Stimulated activated CD8-positive, alpha-beta memory T cell treated with anti-CD3 and anti-CD28 coated beads, Interleukin-2, amount 100 ng/mL, for 1 hour (primary cell): Measurements from ENCODE around the gene ZNF425.
"Not testable (repeated sequence)": the region's sequence is repeated elsewhere in the genome, so short reads cannot be mapped to it uniquely, and the experiment has no call there.

Experiments used
- DNase-seq, 2 donors: peaks; one replicate each; pipeline ENCODE4 v3.0.0-alpha.2; 2020; ENCODE audit warnings: low read depth in 2 of 2

ZNF425 gene

DNA sequence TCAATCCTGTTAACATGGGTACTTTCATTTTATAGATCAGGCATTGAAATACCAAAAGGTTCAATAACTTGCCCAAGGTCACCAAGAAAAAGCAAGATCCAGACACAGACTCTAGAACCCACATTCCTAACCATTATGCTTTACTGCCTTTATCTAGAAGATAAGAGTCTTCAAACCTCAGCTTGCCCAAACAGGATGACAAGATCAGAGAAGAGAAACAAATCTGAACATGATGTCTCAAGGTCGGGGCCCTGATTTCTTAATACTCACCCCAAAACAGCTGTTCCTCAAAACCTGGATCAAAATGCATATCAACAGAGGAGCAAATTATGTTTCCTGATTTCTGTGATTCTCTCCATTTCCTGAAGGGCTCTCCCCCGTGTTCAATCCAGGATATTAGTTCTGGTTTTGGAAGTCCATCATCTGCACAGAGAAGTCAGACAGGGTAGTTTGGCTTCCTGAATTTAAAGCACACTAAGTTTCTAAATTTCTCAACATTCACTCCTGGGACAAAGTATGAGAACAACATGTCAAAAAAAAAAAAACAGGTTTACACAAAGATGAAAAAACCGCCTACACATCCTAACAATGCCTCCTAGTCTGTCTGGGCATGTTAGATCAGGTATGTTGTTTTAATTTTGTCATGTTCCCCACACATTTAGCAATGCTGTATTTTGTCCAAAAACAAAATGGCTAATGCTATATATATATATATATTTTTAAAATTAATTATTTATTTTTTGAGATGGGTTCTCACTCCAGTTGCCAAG is 51.8 kb downstream of the ZNF425 start:
- no peak for DNase-seq

DNA sequence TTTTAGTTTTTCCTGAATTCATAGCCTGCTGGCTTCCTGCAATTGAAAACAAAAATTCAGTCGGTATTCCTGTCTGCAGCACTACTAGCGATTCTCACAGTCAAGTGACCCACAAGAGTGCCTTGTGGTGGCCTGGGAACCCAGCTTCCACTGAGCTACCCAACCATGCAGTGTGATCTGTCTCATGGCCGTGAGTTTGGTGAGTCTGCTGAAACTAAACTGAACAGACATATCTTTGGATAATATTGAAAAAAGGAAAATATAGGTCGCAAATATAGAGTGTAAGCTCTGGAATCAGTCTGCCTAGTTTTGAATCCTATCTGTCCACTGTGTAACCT is 53.7 kb downstream of the ZNF425 start:
- no peak for DNase-seq

DNA sequence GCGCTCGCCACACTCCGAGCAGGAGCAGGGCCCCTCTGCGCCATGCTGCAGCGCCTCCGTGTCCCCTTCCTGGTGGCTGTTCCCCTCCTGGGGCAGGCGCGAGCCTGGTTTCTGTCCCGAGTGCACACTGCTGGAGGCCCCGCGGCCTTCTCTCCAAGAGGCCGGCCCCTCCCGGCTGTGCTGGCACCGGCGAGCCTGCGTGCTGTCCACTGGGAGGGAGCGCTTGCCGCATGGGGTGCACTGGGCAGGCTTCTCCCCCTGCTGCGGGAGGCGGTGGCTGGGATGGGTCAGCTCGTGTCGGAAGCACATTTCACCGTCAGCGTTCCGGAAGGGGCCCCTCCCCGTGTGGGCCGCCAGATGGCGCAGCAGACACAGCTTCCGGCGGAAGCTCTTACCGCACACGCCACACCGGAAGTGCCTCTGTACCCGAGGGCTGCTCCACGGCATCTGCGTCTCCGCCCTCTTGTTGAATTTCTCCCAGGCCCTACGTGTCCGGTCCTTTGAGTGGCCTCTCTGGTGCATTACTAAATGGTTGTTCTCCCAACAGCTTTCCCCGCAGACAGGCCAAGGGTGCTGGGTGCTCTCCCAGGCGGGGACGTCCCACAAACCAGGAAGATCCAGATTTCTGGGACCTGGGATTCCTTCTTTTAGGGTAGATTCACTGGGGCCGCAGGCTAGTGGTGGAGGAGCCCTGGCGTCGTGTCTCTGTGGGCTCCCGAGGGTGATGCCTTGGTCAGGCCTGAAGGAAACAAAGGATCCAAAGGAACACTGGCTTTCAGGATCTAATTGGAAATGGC is 54.3 kb downstream of the ZNF425 start:
- peak in 1 of 2 donors; percentile 28 for DNase-seq

GRCh38 chr7:149071182-149071635 is 54.9 kb downstream of the ZNF425 start:
- DNase-seq, result no peak

GRCh38 chr7:149070372-149071125 is 55.6 kb downstream of the ZNF425 start:
- no peak for DNase-seq

- no peak for DNase-seq
These were observed 58.3 kb downstream of the ZNF425 start for GRCh38 chr7:149067869-149068268.

- DNase-seq, result no peak
These were observed 62.6 kb downstream of the ZNF425 start for GRCh38 chr7:149063476-149063875.

DNA sequence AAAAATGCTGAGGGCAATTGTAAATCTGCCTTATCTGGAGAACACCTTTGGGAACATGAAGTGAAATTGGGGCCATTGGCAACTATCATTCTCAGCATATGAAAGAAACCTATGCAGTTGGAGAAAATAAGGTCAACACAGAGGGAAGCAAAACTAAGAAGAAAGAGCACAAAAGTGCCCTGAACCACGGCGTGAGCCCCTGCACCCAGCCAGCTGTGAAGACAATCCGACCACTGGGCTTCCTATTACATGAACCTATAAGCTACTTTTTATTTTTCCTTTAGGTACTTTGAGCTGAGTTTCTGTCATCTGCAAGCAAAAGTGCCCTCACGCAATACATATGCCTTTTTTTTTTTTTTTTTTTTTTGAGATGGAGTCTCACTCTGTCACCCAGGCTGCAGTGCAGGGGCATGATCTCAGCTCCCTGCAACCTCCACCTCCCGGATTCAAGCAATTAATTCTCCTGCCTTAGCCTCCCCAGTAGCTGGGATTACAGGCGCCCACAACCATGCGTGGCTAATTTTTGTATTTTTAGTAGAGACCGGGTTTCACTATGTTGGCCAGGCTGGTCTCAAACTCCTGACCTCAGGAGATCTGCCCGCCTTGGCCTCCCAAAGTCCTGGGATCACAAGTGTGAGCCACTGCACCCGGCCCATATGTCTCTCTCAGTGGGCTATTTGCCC is 63.8 kb downstream of the ZNF425 start:
- not testable (repeated sequence) for DNase-seq

GRCh38 chr7:149060156-149060555 is 66.0 kb downstream of the ZNF425 start:
- no peak for DNase-seq

GRCh38 chr7:149053885-149054284 is 72.2 kb downstream of the ZNF425 start:
- no peak for DNase-seq

- no peak for DNase-seq
These were observed 72.7 kb downstream of the ZNF425 start for GRCh38 chr7:149053384-149053783.
